Glutamatergic neuron (in vitro differentiated cells): ENCODE data around the gene P2RY6. TPM values are rescaled to one million over a fixed set of nuclear protein-coding genes. Genes with fewer than 3 reads are reported as not detected.

ENCODE experiments used
- DNase-seq: peaks from one replicate; pipeline ENCODE4 v3.0.0; 2022
- H3K27ac Mint-ChIP-seq: one replicate; pipeline ENCODE4 v1.8.0; 2020; ENCODE audit warnings: mild to moderate bottlenecking, mixed read lengths, inconsistent platforms; ENCODE audit not compliant: unreplicated experiment
- H3K27me3 Mint-ChIP-seq: one replicate; pipeline ENCODE4 v1.8.0; 2020; ENCODE audit warnings: mild to moderate bottlenecking, moderate library complexity, mixed read lengths, inconsistent platforms; ENCODE audit not compliant: unreplicated experiment
- H3K36me3 Mint-ChIP-seq: one replicate; pipeline ENCODE4 v1.8.0; 2020; ENCODE audit warnings: mild to moderate bottlenecking, mixed read lengths, inconsistent platforms; ENCODE audit not compliant: unreplicated experiment
- H3K4me1 Mint-ChIP-seq: one replicate; pipeline ENCODE4 v1.8.0; 2020; ENCODE audit warnings: mild to moderate bottlenecking, low read depth, mixed read lengths, inconsistent platforms; ENCODE audit not compliant: unreplicated experiment
- H3K4me3 Mint-ChIP-seq: one replicate; pipeline ENCODE4 v1.8.0; 2020; ENCODE audit warnings: mild to moderate bottlenecking, mixed read lengths, inconsistent platforms; ENCODE audit not compliant: unreplicated experiment
- H3K9me3 Mint-ChIP-seq: one replicate; pipeline ENCODE4 v1.8.0; 2020; ENCODE audit warnings: mild to moderate bottlenecking, moderate library complexity, mixed read lengths, inconsistent platforms; ENCODE audit not compliant: unreplicated experiment
- total RNA-seq: library from RNA; stranded (reverse); fragmentation: NEBNext Ultra II Directional; extraction: Animal tissue kit (Norgen Biotek cat#: 25700); gene quantifications from one replicate; pipeline ENCODE4 v1.2.1, GENCODE V29; 2021; ENCODE audit not compliant: unreplicated experiment
- TF ChIP-seq, protein P1 (sequence below): fragments of 200-600 bp; sonication (generic); IDR thresholded peaks from one replicate; pipeline ENCODE4 v1.5.0; 2021; ENCODE audit not compliant: partially characterized antibody, unreplicated experiment

P2RY6 gene
- total RNA-seq, 1 donor from 2014 or later = not detected

GRCh38 chr11:73286240-73286810, 14.2 kb downstream of the P2RY6 start:
- no peak for DNase-seq
- Mint-ChIP-seq H3K27me3 (peaks cover 6% of the 10 kb centered on the region), H3K4me1 (peaks cover 4% of the 10 kb centered on the region), H3K36me3 (no peaks in the 10 kb centered on the region), H3K27ac (no peak overlapping the region), H3K9me3 (no peaks in the 10 kb centered on the region), H3K4me3 (no peak overlapping the region)
- TF ChIP-seq, protein P1, sequence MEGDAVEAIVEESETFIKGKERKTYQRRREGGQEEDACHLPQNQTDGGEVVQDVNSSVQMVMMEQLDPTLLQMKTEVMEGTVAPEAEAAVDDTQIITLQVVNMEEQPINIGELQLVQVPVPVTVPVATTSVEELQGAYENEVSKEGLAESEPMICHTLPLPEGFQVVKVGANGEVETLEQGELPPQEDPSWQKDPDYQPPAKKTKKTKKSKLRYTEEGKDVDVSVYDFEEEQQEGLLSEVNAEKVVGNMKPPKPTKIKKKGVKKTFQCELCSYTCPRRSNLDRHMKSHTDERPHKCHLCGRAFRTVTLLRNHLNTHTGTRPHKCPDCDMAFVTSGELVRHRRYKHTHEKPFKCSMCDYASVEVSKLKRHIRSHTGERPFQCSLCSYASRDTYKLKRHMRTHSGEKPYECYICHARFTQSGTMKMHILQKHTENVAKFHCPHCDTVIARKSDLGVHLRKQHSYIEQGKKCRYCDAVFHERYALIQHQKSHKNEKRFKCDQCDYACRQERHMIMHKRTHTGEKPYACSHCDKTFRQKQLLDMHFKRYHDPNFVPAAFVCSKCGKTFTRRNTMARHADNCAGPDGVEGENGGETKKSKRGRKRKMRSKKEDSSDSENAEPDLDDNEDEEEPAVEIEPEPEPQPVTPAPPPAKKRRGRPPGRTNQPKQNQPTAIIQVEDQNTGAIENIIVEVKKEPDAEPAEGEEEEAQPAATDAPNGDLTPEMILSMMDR = no peak

- Mint-ChIP-seq H3K27me3 (peaks cover 7% of the 10 kb centered on the region), H3K4me1 (no peaks in the 10 kb centered on the region), H3K36me3 (no peaks in the 10 kb centered on the region), H3K4me3 (no peak overlapping the region), H3K9me3 (no peaks in the 10 kb centered on the region), H3K27ac (no peak overlapping the region)
- TF ChIP-seq, protein P1 = no peak
- no peak for DNase-seq
Observed at GRCh38 chr11:73287400-73288101, 15.4 kb downstream of the P2RY6 start.

DNA sequence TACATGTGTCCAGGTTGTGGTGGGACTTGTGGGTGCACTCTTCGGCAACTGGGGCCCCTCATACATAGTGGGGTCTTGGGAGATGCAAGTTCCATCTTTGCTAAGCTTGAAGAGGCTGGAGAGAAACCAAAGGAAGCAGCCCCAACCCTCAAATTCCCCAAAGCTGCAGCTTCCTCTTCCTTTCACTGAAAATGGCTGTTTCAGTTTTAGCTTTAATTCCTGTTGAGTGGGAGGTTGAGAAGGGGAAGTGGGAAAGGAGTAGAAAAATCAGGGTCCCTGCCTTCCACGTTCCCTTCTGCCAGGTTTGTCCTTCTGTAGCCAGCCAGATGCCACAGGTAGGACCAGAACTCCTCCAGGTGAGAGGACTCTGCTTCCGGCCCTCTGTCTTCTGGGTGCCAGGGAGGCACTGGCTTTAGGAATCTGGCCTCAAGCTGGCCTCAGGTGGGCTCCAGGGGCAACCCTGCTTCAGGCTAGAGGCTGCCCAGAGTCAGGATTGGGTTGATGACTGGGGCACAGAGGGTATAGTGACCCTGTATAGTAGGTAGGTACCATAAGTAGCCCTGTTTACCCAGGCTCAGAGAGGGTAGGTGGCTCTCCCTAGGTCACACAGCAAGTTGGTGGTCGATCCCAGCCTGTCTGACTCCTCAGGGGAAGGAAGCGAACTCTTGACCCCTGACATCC, 16.2 kb downstream of the P2RY6 start:
- DNase-seq = no peak
- Mint-ChIP-seq H3K36me3 (no peaks in the 10 kb centered on the region), H3K9me3 (peaks cover 3% of the 10 kb centered on the region), H3K4me3 (no peak overlapping the region), H3K27ac (no peak overlapping the region), H3K4me1 (no peaks in the 10 kb centered on the region), H3K27me3 (peaks cover 7% of the 10 kb centered on the region)
- TF ChIP-seq, protein P1 = no peak

DNA sequence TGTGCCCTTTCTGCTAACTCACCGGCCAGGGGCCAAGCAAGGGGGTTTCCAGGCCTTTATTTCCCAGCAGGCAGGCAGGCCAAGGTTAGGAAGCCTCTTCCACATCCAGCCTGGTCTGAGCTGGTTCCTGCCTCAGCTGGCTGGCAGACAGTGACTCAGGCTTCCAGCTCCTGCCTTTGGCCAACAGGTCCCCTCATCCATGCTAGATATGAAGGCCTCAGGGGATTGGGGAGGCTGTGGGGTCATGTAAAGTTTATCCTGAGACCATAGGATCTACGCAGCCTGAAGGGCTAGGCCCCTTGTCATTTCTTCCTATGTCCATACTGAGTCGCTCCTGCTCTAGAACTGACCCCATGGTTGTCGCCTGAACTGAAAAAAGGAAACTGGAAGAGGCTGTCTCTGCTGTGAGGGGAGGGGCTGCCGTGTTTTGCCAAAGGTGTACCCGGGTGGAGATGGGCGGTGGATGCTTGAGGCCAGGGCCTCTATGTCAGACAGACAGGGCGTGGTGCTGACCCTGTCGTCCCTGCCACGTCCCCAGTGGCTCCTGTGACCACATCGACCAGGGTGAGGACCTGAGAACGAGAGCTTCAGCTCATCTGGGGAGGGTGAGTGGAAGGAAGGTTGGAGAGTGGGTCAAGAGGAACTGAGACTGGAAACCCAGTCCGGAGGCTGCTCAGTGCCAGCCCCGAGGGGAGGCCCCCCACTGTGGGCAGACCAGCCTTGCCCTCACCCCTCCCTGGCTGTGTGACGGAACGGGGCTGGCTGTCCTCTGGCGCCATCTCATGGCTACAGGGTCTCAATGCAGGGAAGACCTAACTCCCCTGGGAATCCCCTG, 17.0 kb downstream of the P2RY6 start:
- no peaks in the 10 kb centered on the region for H3K36me3 Mint-ChIP-seq
- TF ChIP-seq, protein P1 = peak; percentile 95
- H3K9me3 Mint-ChIP-seq = peaks cover 3% of the 10 kb centered on the region
- H3K27ac Mint-ChIP-seq = no peak overlapping the region
- H3K4me3 Mint-ChIP-seq = no peak overlapping the region
- peak; percentile 72 for DNase-seq
- no peaks in the 10 kb centered on the region for H3K4me1 Mint-ChIP-seq
- peaks cover 4% of the 10 kb centered on the region for H3K27me3 Mint-ChIP-seq
